SK-N-DZ (cell line): Measurements from ENCODE around the gene CLTCL1. TPM values are rescaled to one million over a fixed set of nuclear protein-coding genes. Genes with fewer than 3 reads are reported as not detected.
"Not testable (repeated sequence)": the region's sequence is repeated elsewhere in the genome, so short reads cannot be mapped to it uniquely, and the experiment has no call there.

Source experiments
- DNase-seq: peaks from one replicate; pipeline ENCODE4 v3.0.0-alpha.2; 2015; ENCODE audit warnings: low spot score
- polyA plus RNA-seq, 2 experiments: library from polyadenylated mRNA; depleted of rRNA; stranded (reverse); fragments of >200 nt; gene quantifications; 2 replicates each; pipeline ENCODE4 v1.2.3, GENCODE V29; 2014

The CLTCL1 gene
- 5.1 and 6.9 TPM in 2 replicates for polyA plus RNA-seq (2014; cell fraction: cytosol; rRNA removed)
- polyA plus RNA-seq (2014; cell fraction: nucleus; rRNA removed) = 7.9 and 14.3 TPM in 2 replicates

GRCh38 chr22:19291580-19292457, at the start of gene CLTCL1:
TSS of gene CLTCL1 (minus strand) at chr22:19291719. CDS start at chr22:19291641, 78 bp downstream.
- peak; percentile 75 for DNase-seq

GRCh38 chr22:19337137-19337536, 45.6 kb upstream of the CLTCL1 start:
- DNase-seq = no peak

- no peak for DNase-seq
Observed at GRCh38 chr22:19336133-19337075, 44.9 kb upstream of the CLTCL1 start.

- no peak for DNase-seq
Observed at GRCh38 chr22:19331975-19332374, 40.5 kb upstream of the CLTCL1 start.

DNA sequence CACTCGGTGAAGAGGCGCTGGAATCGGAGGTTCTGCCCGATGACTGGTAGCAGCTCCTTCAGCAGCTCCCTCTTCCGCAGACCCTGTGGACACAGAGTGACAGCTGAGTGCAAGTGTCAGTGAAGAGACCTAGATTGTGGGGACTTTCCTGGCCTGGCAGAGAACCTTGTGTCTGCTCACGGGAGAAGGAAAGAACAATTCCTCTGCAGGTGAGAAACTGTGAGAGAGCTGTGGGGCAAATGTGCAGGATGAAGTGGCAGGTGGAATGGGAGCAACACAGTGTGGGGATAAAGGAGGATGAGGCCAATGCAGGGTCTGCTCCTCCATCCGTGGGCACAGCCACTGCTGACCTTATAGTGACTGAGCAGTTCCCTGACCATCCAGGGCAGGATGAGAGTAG, 40.0 kb upstream of the CLTCL1 start:
- DNase-seq = no peak

DNA sequence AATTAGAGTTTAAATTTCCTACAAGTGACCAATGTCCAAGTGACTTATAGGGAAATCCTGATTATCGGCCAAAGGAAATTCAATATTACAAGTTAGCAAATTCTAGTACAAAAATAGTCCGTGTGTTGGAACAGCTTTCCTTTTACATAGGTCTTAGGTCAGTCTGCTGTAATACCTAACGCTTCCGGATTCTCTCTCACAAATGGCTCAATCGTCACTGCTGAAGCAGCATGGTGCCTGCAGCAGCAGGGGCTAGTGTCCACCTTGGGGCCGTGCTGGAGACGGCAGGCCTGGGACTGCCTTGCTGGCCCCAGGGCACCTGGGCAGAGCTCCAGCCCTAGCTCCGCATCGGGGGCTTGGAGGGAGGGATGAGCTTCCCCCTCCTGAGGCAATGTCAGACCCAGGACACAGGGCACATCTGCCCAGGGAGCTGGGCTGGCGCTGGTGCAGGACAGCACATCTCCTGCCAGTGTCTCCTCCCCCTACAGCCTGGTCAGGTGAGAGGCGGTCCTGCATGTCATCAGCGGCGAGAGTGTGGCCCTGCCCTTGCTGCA, 39.4 kb upstream of the CLTCL1 start:
- no peak for DNase-seq

GRCh38 chr22:19330205-19330604, 38.7 kb upstream of the CLTCL1 start:
- not testable (repeated sequence) for DNase-seq

DNA sequence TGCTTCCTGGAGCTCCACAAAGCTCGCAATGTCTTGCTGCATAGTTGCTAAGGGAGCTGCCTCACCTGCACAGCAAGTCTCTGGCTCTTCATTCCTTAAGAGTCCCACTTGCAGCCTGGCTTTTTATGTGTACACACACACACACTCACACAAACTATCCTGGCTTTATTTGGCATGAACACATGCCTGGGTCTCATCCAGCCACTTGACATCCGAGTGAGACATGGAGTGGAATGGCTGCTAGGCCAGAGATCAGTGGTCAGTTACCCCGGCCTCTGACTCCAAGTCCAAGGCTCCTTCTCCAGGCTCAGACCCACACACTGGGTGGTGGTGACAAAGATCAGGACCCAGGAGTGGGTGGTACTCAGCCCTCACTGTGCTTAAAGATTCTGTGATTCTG, 37.9 kb upstream of the CLTCL1 start:
- no peak for DNase-seq

- no peak for DNase-seq
Observed at GRCh38 chr22:19325296-19325948, 33.9 kb upstream of the CLTCL1 start.

- DNase-seq = not testable (repeated sequence)
Observed at GRCh38 chr22:19323420-19323819, 31.9 kb upstream of the CLTCL1 start.

GRCh38 chr22:19321757-19322156, 30.2 kb upstream of the CLTCL1 start:
- no peak for DNase-seq

GRCh38 chr22:19320136-19320535, 28.6 kb upstream of the CLTCL1 start:
- not testable (repeated sequence) for DNase-seq

- no peak for DNase-seq
Observed at GRCh38 chr22:19319281-19319680, 27.8 kb upstream of the CLTCL1 start.

- DNase-seq = no peak
Observed at GRCh38 chr22:19317865-19318264, 26.3 kb upstream of the CLTCL1 start.

DNA sequence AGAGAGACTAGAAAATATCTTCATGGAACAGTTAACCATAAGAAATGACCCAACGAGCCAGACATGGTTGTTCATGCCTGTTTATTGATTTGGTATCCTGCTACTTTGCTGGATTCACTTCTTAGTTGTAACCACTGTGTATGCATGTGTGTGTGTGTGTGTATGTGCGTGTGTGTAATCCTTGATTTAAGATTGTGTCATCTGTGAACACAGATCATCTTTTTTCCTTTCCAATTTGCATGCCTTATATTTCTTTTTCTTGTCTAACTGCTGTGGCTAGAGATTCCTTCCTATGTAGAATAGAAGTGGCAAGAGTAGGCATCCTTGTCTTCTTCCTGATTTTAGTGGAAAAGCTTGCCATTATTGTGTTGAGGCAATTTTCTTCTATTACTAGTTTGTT, 16.4 kb upstream of the CLTCL1 start:
- DNase-seq = no peak

- not testable (repeated sequence) for DNase-seq
Observed at GRCh38 chr22:19306535-19306934, 15.0 kb upstream of the CLTCL1 start.

GRCh38 chr22:19304547-19304946, 13.0 kb upstream of the CLTCL1 start:
- no peak for DNase-seq

- DNase-seq = no peak
Observed at GRCh38 chr22:19303785-19304184, 12.3 kb upstream of the CLTCL1 start.

DNA sequence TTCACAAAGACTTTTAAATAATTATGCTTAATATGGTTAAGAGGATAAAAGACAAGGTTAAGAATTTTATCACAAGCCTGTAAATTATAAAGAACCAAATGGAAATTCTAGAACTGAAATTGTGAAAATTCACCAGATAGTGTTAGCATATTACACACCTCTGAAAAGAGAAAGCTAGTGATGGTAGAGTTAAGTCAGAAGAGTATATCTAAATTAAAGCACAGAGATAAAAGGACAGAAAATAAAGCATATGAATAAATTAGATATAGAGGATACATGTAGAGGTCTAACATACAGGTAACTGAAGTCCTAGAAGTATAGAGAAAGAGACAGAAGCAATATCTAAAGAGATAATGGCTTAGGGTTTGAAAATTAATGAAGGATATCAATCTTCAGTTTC, 4.2 kb upstream of the CLTCL1 start:
- DNase-seq = no peak

GRCh38 chr22:19292458-19293230, 1.1 kb upstream of the CLTCL1 start:
- no peak for DNase-seq

- no peak for DNase-seq
Observed at GRCh38 chr22:19291218-19291579, 320 bp downstream of the CLTCL1 start.
